Epithelial cell of esophagus (primary cell): ENCODE results near the gene LCE1A.
A peak's percentile ranks its signal among the peaks of the same experiment; 100 is the strongest.

Source experiments
- DNase-seq: peaks from one replicate; pipeline ENCODE4 v3.0.0; 2010; ENCODE audit warnings: low read depth
- H3K4me3 ChIP-seq: 2 replicates; pipeline ENCODE4 v1.5.1; 2011; ENCODE audit warnings: mild to moderate bottlenecking, low read length, control low read depth
- CTCF ChIP-seq: IDR thresholded peaks from 2 replicates; pipeline ENCODE4 v1.5.1; 2011; ENCODE audit warnings: low read depth, mild to moderate bottlenecking, low read length, control low read depth, inconsistent platforms; ENCODE audit not compliant: insufficient read depth; ENCODE audit errors: missing control alignments

The LCE1A gene

GRCh38 chr1:152836870-152837269 lies 9.6 kb downstream of the LCE1A start:
- DNase-seq, result no peak
- no peak for TF ChIP-seq CTCF
- H3K4me3 ChIP-seq, result no peak overlapping the region

- DNase-seq, result peak; percentile 60
- no peak for TF ChIP-seq CTCF
- H3K4me3 ChIP-seq, result no peak within 1 kb of the TSS
These were observed 15.3 kb downstream of the LCE1A start, which contains the start of gene LCE6A for GRCh38 chr1:152842556-152842955. LCE6A (plus strand) TSS chr1:152842856; CDS start chr1:152843521, 665 bp downstream.

GRCh38 chr1:152855661-152856060 lies 28.4 kb downstream of the LCE1A start:
- TF ChIP-seq CTCF, result no peak
- peak; percentile 9 for DNase-seq
- H3K4me3 ChIP-seq, result no peak overlapping the region

GRCh38 chr1:152858062-152858461 lies 30.8 kb downstream of the LCE1A start:
- peak; percentile 53 for DNase-seq
- TF ChIP-seq CTCF, result no peak
- H3K4me3 ChIP-seq, result no peak overlapping the region

- no peak for DNase-seq
- no peak for TF ChIP-seq CTCF
- no peak within 1 kb of the TSS for H3K4me3 ChIP-seq
These were observed 32.4 kb downstream of the LCE1A start, which contains the start of gene LCE7A for GRCh38 chr1:152859696-152860095. LCE7A (plus strand) TSS chr1:152859996; CDS start chr1:152860698, 702 bp downstream.

GRCh38 chr1:152860129-152860528 lies 32.9 kb downstream of the LCE1A start:
- no peak overlapping the region for H3K4me3 ChIP-seq
- no peak for DNase-seq
- TF ChIP-seq CTCF, result no peak

- DNase-seq, result no peak
- no peak for TF ChIP-seq CTCF
- no peak overlapping the region for H3K4me3 ChIP-seq
These were observed 34.1 kb downstream of the LCE1A start for GRCh38 chr1:152861374-152861773.
